Esophagus squamous epithelium (tissue), 4 donors: ENCODE measurements around the gene PTPRM.

Experiments used
- POLR2A ChIP-seq, 4 donors: fragments of 450-650 bp; IDR thresholded peaks; one replicate each; pipeline ENCODE4 v1.6.1; 2017; ENCODE audit warnings: antibody characterized with exemption in 4 of 4, mild to moderate bottlenecking in 4 of 4, moderate library complexity in 3 of 4
- TF ChIP-seq, protein P1 (sequence below), 6 experiments: fragments of 450-650 bp in 4 of 6; fragments of 200-600 bp in 2 of 6; sonication (generic) in 2 of 6; IDR thresholded peaks; one replicate each; pipeline ENCODE4 v1.5.1; 2016 to 2019; ENCODE audit warnings: antibody characterized with exemption in 6 of 6, mild to moderate bottlenecking in 4 of 6, moderate library complexity in 4 of 6

DNA sequence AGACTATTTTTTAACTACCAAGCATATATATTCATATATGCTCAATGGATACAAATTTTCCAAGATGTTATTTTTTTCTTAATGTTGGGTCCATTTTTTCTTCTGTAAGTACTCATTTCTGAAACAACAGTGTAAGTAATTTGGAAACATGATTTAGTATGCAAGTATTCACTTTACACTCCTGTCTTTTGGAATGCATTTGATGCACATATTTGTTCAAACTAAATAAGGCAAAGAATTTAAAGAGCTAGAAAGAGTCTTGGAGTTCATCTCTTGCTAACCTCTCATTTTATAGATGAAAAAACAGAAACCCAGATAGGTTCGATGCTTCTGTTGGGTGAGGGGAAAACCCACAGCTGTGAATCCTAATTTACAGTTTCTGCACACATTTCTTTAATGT lies 602.6 kb downstream of the PTPRM start:
- TF ChIP-seq POLR2A (IDR thresholded peaks at IDR 0.05), result no peak
- TF ChIP-seq, protein P1, sequence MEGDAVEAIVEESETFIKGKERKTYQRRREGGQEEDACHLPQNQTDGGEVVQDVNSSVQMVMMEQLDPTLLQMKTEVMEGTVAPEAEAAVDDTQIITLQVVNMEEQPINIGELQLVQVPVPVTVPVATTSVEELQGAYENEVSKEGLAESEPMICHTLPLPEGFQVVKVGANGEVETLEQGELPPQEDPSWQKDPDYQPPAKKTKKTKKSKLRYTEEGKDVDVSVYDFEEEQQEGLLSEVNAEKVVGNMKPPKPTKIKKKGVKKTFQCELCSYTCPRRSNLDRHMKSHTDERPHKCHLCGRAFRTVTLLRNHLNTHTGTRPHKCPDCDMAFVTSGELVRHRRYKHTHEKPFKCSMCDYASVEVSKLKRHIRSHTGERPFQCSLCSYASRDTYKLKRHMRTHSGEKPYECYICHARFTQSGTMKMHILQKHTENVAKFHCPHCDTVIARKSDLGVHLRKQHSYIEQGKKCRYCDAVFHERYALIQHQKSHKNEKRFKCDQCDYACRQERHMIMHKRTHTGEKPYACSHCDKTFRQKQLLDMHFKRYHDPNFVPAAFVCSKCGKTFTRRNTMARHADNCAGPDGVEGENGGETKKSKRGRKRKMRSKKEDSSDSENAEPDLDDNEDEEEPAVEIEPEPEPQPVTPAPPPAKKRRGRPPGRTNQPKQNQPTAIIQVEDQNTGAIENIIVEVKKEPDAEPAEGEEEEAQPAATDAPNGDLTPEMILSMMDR (IDR thresholded peaks at IDR 0.05), result no peak
